Muscle of leg (tissue), 11 donors: Measurements from ENCODE around the gene TRIM71. TPM values are rescaled to one million over a fixed set of nuclear protein-coding genes. Genes with fewer than 3 reads are reported as not detected.

Experiments
- DNase-seq: peaks from one replicate; pipeline ENCODE4 v3.0.0; 2013
- H3K27ac ChIP-seq: one replicate; pipeline ENCODE4 v1.5.1; 2013; ENCODE audit warnings: mild to moderate bottlenecking, low read length, control low read depth
- H3K27me3 ChIP-seq: one replicate; pipeline ENCODE4 v1.6.1; 2013; ENCODE audit warnings: low read length; ENCODE audit not compliant: control insufficient read depth, insufficient read depth
- H3K36me3 ChIP-seq: one replicate; pipeline ENCODE4 v1.6.1; 2013; ENCODE audit warnings: low read length; ENCODE audit not compliant: control insufficient read depth, insufficient read depth
- H3K4me1 ChIP-seq: one replicate; pipeline ENCODE4 v1.6.1; 2013; ENCODE audit warnings: low read length; ENCODE audit not compliant: control insufficient read depth, insufficient read depth
- H3K4me3 ChIP-seq: one replicate; pipeline ENCODE4 v1.5.1; 2013; ENCODE audit warnings: low read length, control low read depth
- H3K9me3 ChIP-seq: replicated peaks from 2 replicates; pipeline ENCODE4 v1.6.1; 2013; ENCODE audit warnings: low read depth, low read length; ENCODE audit not compliant: control insufficient read depth
- WGBS: methylation state at CpG from one replicate; pipeline ENCODE4 v1.1.5; 2013; ENCODE audit warnings: missing lambda C conversion rate; ENCODE audit not compliant: insufficient coverage; 5-methylcytosine and 5-hydroxymethylcytosine counted together
- polyA plus RNA-seq, 8 donors: library from polyadenylated mRNA; unstranded; fragments of 120-200 nt; gene quantifications; one replicate each; pipeline versions ENCODE4 v1.2.1 to v1.2.3, GENCODE V29; 2013; ENCODE audit warnings: inconsistent platforms in 1 of 8, low replicate concordance in 1 of 8; ENCODE audit not compliant: insufficient read length in 8 of 8, insufficient read depth in 1 of 8
- total RNA-seq: library from RNA; stranded (reverse); fragments of 120-200 nt; gene quantifications from one replicate; pipeline ENCODE4 v1.2.4, GENCODE V29; 2013

TRIM71 gene
- total and polyA plus RNA-seq, 9 donors: 0.13 to 0.44 (median 0.18) TPM

DNA sequence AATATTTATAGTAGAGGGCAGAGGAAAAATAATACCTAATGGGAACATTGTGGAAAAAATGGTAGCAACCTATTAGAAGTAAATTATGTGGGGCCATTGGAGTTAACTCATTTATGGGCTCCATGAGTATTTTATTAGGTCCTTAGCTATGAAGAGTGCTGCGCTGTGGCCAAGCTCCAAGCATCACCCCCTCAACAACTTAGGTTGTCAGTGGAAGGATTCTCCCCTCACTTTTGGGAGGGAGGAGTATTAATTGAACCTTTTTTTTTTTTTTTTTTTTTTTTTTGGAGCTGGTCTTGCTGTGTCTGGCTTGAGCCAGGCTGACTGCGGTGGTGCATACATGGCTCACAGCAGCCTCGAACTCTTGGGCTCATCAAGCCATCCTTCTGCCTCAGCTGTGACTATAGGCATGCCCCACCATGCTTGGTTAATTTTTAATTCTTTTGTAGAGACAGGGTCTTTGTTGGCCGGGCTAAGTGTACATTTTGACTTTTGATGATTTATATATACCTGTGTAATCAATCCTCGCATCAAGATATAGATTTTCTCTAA is 45.2 kb downstream of the TRIM71 start:
- no peaks in the 10 kb centered on the region for H3K36me3 ChIP-seq
- peaks cover 4% of the 10 kb centered on the region for H3K27me3 ChIP-seq
- WGBS: no CpG with 5 or more reads among the region's 5 CpGs
- peaks cover 2% of the 10 kb centered on the region for H3K4me1 ChIP-seq
- no peak overlapping the region for H3K4me3 ChIP-seq
- no peak for DNase-seq
- no peak overlapping the region for H3K27ac ChIP-seq
- H3K9me3 ChIP-seq: no peaks in the 10 kb centered on the region

DNA sequence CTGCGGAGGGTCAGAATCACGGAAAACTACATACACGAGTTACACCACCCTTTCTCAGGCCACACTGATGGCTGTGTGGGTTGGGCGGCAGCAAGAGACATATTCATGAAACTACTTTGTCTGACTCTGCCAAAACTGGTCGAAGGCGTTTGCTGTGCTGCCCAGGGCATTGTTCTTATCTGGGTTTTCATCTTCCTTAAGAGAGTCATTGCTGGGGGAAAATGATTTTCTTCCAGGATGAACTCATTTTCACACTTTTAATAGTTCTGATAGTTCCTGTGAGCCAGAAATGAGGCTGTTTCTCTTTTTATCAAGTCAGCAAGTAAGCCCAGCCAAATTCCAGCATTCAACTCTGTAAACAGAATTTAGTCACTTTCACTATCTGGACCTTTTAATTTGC is 47.6 kb downstream of the TRIM71 start:
- Histone ChIP-seq H3K27ac (no peak overlapping the region), H3K4me3 (no peak overlapping the region), H3K36me3 (no peaks in the 10 kb centered on the region), H3K27me3 (peaks cover 4% of the 10 kb centered on the region), H3K4me1 (peaks cover 2% of the 10 kb centered on the region), H3K9me3 (no peaks in the 10 kb centered on the region)
- WGBS: no CpG with 5 or more reads among the region's 6 CpGs
- DNase-seq: peak; percentile 49

DNA sequence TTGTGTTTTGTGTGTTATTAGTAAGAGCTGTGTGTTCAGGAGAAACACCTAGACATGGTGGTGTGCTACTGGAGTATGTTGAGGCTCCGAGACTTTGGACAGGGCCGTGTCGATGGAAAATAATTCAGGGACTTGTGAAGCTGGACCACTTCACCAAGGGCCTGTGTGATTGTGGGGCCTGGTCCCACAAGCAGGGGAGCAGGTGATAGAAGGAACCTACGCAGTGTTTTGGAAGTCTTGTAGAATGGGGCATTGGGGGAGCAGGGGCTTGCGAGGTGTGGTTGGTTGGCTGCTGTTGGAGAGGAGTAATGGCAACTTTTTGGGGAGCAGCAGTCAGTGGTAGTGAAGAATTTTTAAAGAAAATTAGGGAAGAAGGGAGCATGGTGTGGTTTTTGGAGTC is 48.7 kb downstream of the TRIM71 start:
- Histone ChIP-seq H3K36me3 (no peaks in the 10 kb centered on the region), H3K4me3 (no peak overlapping the region), H3K4me1 (peaks cover 2% of the 10 kb centered on the region), H3K27me3 (peaks cover 4% of the 10 kb centered on the region), H3K9me3 (no peaks in the 10 kb centered on the region), H3K27ac (no peak overlapping the region)
- DNase-seq: no peak
- 90% methylated on average over 5 of the region's 5 CpGs for WGBS

DNA sequence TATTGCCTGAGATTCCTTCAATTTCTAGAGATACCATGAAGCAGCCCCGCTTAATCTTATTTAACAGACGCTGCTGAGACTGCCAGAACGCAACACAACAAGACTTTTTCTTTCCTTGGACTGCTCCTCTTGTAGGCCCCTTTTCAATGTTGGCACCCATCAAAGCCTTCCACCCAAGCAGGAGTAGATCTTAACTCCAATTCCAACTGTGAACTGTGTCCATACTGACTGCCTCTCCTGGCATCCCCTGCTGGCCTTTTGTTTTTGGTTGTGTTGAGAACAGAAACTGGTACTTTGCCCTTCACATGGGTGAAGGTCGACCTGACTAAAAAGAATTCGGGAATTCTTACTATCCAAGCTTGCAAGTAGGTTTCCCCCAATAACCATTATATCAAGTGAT is 50.2 kb downstream of the TRIM71 start:
- DNase-seq: no peak
- 74% methylated on average over 3 of the region's 5 CpGs for WGBS

DNA sequence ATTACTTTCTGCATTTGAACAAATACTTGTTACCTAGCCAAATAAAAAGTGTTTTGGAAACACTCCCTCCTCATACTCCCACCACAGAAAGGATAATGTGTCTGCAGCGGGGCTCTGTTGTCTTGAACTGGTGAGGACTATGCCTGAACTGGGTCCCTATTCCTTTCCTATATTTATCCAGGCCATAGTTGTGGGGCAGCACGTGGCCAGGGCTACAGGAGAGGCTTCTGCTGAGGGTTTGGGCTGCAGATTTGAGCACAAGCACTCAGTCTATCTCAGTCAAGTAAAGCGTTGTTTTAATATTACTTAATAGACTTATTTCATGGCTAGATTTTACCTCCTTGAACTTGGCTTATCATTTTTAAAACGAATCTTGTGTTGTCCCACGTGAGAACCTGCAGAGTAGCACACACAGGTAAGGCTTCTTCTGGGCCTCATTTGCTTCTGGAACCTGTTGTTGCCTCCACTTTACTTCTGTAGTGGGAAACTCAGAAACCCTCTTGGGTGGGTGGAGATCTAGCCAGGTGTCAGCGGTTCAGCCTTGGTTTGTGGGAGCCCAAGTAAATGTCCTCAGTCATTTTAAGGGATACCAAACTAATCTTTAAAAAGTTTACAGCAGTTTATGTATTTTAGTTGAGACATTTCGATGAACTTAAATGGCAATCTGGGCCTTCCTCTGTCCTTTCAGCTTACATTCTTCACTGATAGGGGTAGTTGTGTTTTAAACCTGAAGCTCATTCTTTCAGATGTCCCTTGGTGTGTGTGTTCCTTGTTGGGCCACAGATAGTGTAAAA is 51.1 kb downstream of the TRIM71 start:
- Histone ChIP-seq H3K27ac (no peak overlapping the region), H3K9me3 (no peaks in the 10 kb centered on the region), H3K4me1 (no peaks in the 10 kb centered on the region), H3K4me3 (no peak overlapping the region), H3K36me3 (no peaks in the 10 kb centered on the region), H3K27me3 (peaks cover 2% of the 10 kb centered on the region)
- no peak for DNase-seq
- WGBS: no CpG with 5 or more reads among the region's 7 CpGs

More for the DNA sequence above, 50.2 kb downstream of the TRIM71 start:
- Histone ChIP-seq H3K9me3 (no peaks in the 10 kb centered on the region), H3K36me3 (no peaks in the 10 kb centered on the region), H3K4me1 (no peaks in the 10 kb centered on the region), H3K4me3 (no peak overlapping the region), H3K27me3 (peaks cover 2% of the 10 kb centered on the region), H3K27ac (no peak overlapping the region)

DNA sequence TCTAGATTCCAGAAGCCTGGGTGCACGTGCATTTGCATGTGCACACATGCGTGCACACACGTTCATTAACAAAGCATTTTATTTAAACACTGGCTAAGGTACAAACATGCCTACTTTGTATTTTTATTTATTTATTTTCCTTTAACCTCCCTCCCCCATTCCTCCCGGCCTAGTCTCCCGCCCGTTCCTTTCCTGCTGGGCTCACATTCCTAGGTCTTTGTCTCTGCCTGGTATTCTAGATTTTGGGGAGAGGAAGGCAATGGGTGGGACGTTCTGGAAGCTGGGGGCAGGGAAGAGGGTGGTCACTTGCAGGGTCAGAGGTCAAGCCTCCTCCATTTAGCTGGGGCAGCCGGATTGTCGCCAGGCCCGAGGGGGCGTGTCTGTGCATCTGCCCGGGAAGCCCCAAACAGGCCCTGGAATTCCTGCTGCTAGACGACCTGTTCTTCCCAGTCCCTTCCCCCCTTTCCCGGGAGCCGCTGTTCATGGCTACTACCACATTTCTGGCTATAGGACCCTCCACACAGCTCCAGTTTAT is 51.8 kb downstream of the TRIM71 start:
- WGBS: 64% methylated on average over 12 of the region's 15 CpGs

DNA sequence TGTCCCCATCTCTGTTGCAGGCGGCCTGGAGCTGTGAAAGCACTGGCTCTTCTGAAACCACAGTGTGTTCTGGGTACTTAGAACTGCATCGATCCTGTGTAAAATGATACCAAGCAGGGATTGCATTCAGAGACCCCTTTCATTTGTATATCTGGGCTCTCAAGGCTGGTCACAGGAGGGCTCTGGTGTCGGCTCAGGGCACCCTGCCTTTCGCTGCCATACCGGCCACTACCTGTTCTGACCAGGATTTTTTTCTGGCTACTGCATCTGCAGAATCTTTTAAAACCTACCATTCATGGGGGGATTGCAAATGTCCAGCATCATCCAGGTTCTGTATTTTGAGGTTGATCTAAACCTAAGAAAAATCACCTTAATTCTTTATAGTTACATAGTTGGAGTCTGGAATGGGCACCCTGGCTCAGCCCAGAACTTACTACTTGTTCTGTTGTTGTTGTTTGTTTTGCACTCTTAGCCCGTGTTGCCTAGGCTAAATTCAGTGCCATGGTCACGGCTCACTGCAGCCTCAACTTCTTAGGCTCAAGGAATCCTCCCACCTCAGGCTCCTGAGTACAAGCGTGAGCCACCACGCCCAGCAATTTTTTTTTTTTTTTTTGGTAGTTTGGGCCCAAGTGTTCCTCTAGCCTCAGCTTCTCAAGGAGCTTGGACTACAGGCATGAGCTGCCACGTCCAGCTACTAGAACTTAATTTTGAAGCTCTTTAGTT is 52.7 kb downstream of the TRIM71 start:
- Histone ChIP-seq H3K9me3 (no peaks in the 10 kb centered on the region), H3K27ac (no peak overlapping the region), H3K36me3 (no peaks in the 10 kb centered on the region), H3K4me3 (no peak overlapping the region), H3K27me3 (no peaks in the 10 kb centered on the region), H3K4me1 (no peaks in the 10 kb centered on the region)
- DNase-seq: no peak
- 74% methylated on average over 5 of the region's 10 CpGs for WGBS

More for the DNA sequence above, 51.8 kb downstream of the TRIM71 start:
- Histone ChIP-seq H3K4me1 (no peaks in the 10 kb centered on the region), H3K27me3 (no peaks in the 10 kb centered on the region), H3K4me3 (no peak overlapping the region), H3K27ac (no peak overlapping the region), H3K36me3 (no peaks in the 10 kb centered on the region), H3K9me3 (no peaks in the 10 kb centered on the region)
- no peak for DNase-seq

DNA sequence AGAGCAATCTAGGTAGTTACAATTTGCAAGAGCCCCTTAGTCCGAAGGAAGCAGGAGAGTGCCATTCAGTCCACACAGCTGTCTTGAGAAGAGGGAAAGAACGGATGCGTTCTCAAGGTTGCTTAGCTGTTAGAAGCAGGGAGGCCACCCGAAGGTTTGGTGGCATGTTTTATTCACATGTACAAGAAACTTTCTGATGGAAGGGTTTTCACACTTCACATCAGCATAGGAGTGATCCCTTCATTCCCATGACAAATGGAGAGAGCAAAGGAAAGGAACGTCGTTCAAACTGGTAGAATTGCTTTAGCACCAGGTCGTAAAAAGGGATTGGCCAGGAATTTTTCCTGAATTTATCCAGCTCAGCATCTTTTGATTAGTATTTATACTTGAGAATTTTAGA is 53.5 kb downstream of the TRIM71 start:
- WGBS: no CpG with 5 or more reads among the region's 7 CpGs
- Histone ChIP-seq H3K36me3 (no peaks in the 10 kb centered on the region), H3K4me1 (no peaks in the 10 kb centered on the region), H3K27me3 (no peaks in the 10 kb centered on the region), H3K4me3 (no peak overlapping the region), H3K27ac (no peak overlapping the region), H3K9me3 (no peaks in the 10 kb centered on the region)
- no peak for DNase-seq

DNA sequence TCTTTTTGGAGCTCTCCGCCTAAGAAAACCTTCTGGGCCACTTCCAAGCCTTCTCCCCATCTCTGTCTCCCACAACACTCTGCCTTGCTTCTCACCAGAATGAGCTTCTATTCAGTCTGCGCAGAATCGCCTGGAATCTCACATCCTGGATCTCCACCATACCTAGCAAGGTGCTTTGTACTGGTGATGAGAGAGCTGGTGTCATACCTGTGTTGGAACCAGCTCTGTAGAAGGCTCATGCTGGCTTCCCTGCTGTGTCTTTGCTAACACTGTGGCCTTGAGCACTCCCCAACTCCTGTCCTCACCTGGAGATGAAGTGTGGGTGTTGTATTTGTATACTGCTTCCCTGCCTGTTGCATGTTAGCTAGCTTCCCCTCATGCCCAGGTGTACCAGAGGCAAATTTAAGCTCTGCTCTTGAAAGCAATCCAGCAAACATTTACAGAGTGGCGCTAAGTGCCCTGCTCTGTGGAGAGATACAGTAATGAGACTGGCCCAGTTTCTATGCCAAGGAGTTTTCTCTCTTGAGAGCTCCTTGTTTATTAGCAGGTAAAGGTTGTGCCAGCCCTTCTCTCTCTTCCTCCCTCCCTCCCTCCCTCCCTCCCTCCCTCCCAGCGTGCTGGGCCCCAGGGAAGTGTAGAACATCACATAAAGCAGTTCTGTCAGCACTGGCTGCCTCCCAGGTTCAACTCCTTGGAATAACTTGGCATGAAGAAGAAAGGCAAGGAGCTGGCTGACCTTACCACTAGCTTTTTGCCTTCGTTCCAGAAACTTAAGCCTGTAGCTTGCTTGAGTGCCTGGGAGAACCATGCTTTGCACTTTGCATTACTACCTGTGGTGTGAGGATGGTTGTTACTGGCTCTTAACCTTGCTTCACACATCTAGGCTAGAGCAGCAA is 54.9 kb downstream of the TRIM71 start:
- WGBS: 20% methylated on average over 1 of the region's 6 CpGs
- Histone ChIP-seq H3K36me3 (no peaks in the 10 kb centered on the region), H3K4me3 (no peak overlapping the region), H3K27ac (no peak overlapping the region), H3K4me1 (no peaks in the 10 kb centered on the region), H3K27me3 (no peaks in the 10 kb centered on the region), H3K9me3 (no peaks in the 10 kb centered on the region)
- peak; percentile 53 for DNase-seq
